H1 (cell line): ENCODE measurements around the gene B9D2.

ENCODE experiments used
- CEBPB ChIP-seq: IDR thresholded peaks from 2 replicates; pipeline ENCODE4 v1.6.1; 2012; ENCODE audit warnings: low read depth, low read length
- CTCF ChIP-seq, 3 experiments: IDR thresholded peaks; 1 replicate in 2 of 3; 2 replicates in 1 of 3; pipeline versions ENCODE4 v1.5.1 to v1.6.1; 2011; ENCODE audit warnings: low read length in 3 of 3, mild to moderate bottlenecking in 3 of 3, inconsistent platforms in 2 of 3, low read depth in 1 of 3, moderate library complexity in 1 of 3; ENCODE audit not compliant: insufficient read depth in 1 of 3; ENCODE audit errors: control extremely low read depth in 1 of 3

GRCh38 chr19:41362143-41362847, 1.7 kb downstream of the B9D2 start:
- TF ChIP-seq CEBPB (no peak), CTCF (IDR thresholded peaks at IDR 0.05; ENCODE audit: control extremely low read depth in 1 of 3, insufficient read depth in 1 of 3, low read depth in 1 of 3, low read length in 3 of 3) (no peak)
